Measurements from ENCODE around the gene UGT1A6. TPM values are rescaled to one million over a fixed set of nuclear protein-coding genes. Genes with fewer than 3 reads are reported as not detected.
"Not testable (repeated sequence)": the region's sequence is repeated elsewhere in the genome, so short reads cannot be mapped to it uniquely, and the experiment has no call there.

The UGT1A6 gene
- total RNA-seq, 2 donors from 2014 or later, result not detected

DNA sequence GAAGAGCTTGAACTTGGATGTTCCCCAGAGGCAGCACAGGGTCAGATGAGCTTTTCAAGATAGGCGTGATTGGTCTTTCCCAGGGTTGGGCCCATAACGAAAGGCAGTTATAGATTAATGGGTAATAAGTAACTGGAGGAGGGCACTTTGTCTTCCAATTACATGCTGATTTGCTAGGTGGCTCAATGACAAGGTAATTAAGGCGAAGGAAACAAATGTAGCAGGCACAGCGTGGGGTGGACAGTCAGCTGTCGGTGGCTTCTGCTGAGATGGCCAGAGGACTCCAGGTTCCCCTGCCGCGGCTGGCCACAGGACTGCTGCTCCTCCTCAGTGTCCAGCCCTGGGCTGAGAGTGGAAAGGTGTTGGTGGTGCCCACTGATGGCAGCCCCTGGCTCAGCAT, 25.9 kb downstream of the UGT1A6 start, which contains the start of gene UGT1A4:
Gene UGT1A4, plus strand, starts transcription at position 185 of the 400 bp plus-strand sequence. Its CDS starts 85 bp downstream, at position 270.
- no peak for DNase-seq
- H3K27me3 ChIP-seq (ENCODE audit: control insufficient read depth, insufficient read depth, low read length, poor library complexity, severe bottlenecking), result no peaks in the 10 kb centered on the region
- TF ChIP-seq, protein P1, sequence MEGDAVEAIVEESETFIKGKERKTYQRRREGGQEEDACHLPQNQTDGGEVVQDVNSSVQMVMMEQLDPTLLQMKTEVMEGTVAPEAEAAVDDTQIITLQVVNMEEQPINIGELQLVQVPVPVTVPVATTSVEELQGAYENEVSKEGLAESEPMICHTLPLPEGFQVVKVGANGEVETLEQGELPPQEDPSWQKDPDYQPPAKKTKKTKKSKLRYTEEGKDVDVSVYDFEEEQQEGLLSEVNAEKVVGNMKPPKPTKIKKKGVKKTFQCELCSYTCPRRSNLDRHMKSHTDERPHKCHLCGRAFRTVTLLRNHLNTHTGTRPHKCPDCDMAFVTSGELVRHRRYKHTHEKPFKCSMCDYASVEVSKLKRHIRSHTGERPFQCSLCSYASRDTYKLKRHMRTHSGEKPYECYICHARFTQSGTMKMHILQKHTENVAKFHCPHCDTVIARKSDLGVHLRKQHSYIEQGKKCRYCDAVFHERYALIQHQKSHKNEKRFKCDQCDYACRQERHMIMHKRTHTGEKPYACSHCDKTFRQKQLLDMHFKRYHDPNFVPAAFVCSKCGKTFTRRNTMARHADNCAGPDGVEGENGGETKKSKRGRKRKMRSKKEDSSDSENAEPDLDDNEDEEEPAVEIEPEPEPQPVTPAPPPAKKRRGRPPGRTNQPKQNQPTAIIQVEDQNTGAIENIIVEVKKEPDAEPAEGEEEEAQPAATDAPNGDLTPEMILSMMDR (conservative IDR thresholded peaks at IDR 0.05), result no peak
- Mint-ChIP-seq H3K4me1 (no peaks in the 10 kb centered on the region), H3K27ac (no peak within 1 kb of the TSS), H3K27me3 (ENCODE audit: insufficient read depth) (peaks cover 25% of the 10 kb centered on the region), H3K4me3 (no peak within 1 kb of the TSS), H3K36me3 (ENCODE audit: low read depth) (no peaks in the 10 kb centered on the region), H3K9me3 (peaks cover 28% of the 10 kb centered on the region)
- WGBS, 2 experiments (ENCODE audit: insufficient coverage in 1 of 2, insufficient read length in 1 of 2), result 93 to 100% methylated on average over 3 to 7 of the region's 7 CpGs
- no peak within 1 kb of the TSS for H3K4me3 ChIP-seq (ENCODE audit: low read length)
- no peaks in the 10 kb centered on the region for H3K4me1 ChIP-seq (ENCODE audit: control insufficient read depth, insufficient read depth, low read length)
- no peaks in the 10 kb centered on the region for H3K36me3 ChIP-seq (ENCODE audit: control insufficient read depth, insufficient read depth, low read length)
- H3K27ac ChIP-seq (ENCODE audit: low read depth, low read length), result no peak within 1 kb of the TSS
- peaks cover 17% of the 10 kb centered on the region for H3K9me3 ChIP-seq (ENCODE audit: control insufficient read depth, low read length)
- no peak within 1 kb of the TSS for H3K9ac ChIP-seq (ENCODE audit: extremely low read depth, low read length, poor library complexity, severe bottlenecking)

DNA sequence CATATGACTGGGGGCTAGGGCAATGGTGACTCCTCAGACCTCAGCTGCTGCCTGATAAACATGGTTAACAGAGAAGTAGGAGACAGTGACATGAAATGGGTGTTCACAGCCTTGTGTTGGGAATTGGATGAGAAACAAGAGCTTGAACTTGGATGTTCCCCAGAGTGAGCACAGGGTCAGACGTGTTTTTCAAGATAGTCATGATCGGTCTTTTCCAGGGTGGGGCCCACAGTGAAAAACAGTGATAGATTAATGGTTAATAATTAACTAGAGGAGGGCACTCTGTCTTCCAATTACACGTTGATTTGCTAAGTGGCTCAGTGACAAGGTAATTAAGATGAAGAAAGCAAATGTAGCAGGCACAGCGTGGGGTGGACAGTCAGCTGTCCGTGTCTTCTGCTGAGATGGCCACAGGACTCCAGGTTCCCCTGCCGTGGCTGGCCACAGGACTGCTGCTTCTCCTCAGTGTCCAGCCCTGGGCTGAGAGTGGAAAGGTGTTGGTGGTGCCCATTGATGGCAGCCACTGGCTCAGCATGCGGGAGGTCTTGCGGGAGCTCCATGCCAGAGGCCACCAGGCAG, 36.1 kb downstream of the UGT1A6 start, which contains the start of gene UGT1A3:
Gene UGT1A3, plus strand, starts transcription at position 320 of the 579 bp plus-strand sequence. Its CDS starts 85 bp downstream, at position 405.
- H3K4me1 Mint-ChIP-seq, result peaks cover 2% of the 10 kb centered on the region
- H3K27me3 Mint-ChIP-seq (ENCODE audit: insufficient read depth), result peaks cover 13% of the 10 kb centered on the region
- H3K9me3 Mint-ChIP-seq, result peaks cover 30% of the 10 kb centered on the region
- no peaks in the 10 kb centered on the region for H3K36me3 Mint-ChIP-seq (ENCODE audit: low read depth)
- no peaks in the 10 kb centered on the region for H3K27me3 ChIP-seq (ENCODE audit: control insufficient read depth, insufficient read depth, low read length, poor library complexity, severe bottlenecking)
- H3K9ac ChIP-seq (ENCODE audit: extremely low read depth, low read length, poor library complexity, severe bottlenecking), result no peak within 1 kb of the TSS
- H3K4me3 ChIP-seq (ENCODE audit: low read length), result no peak within 1 kb of the TSS
- no peak for DNase-seq
- H3K4me1 ChIP-seq (ENCODE audit: control insufficient read depth, insufficient read depth, low read length), result no peaks in the 10 kb centered on the region
- H3K4me3 Mint-ChIP-seq, result no peak within 1 kb of the TSS
- H3K27ac ChIP-seq (ENCODE audit: low read depth, low read length), result no peak within 1 kb of the TSS
- peaks cover 6% of the 10 kb centered on the region for H3K9me3 ChIP-seq (ENCODE audit: control insufficient read depth, low read length)
- H3K36me3 ChIP-seq (ENCODE audit: control insufficient read depth, insufficient read depth, low read length), result no peaks in the 10 kb centered on the region
- H3K27ac Mint-ChIP-seq, result no peak within 1 kb of the TSS
- 88 to 93% methylated on average over 4 to 8 of the region's 8 CpGs for WGBS, 2 experiments (ENCODE audit: insufficient coverage in 1 of 2, insufficient read length in 1 of 2)
- TF ChIP-seq, protein P1 (conservative IDR thresholded peaks at IDR 0.05), result no peak

DNA sequence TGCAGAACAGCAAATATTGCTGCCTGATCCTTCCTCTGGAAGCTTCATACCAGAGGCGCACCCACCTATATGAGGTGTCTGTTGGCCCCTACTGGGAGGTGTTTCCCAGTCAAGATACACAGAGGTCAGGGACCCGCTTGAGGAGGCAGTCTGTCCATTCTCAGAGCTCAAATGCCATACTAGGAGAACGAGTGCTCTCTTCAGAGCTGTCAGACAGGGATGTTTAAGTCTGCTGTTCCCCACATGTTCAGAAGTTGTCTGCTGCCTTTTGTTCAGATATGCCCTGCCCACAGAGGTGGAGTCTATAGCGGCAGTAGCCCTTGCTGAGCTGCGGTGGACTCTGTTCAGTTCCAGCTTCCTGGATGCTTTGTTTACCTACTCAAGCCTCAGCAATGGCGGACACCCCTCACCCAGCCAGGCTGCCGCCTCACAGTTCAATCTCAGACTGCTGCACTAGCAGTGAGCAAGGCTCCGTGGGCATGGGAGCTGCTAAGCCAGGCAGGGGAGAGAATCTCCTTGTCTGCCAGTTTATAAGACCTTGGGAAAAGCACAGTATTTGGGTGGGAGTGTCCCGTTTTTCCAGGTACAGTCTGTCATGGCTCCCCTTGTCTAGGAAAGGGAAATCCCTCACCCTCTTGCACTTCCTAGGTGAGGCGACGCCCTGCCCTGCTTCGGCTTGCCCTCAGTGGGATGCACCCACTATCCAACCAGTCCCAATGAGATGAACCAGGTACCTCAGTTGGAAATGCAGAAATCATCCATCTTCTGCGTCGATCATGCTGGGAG, 44.4 kb downstream of the UGT1A6 start:
- peaks cover 26% of the 10 kb centered on the region for H3K9me3 Mint-ChIP-seq
- not testable (repeated sequence) for DNase-seq; H3K4me3 Mint-ChIP-seq; H3K27ac ChIP-seq (ENCODE audit: low read depth, low read length); H3K27me3 ChIP-seq (ENCODE audit: control insufficient read depth, insufficient read depth, low read length, poor library complexity, severe bottlenecking); H3K27ac Mint-ChIP-seq; H3K4me1 Mint-ChIP-seq; H3K36me3 Mint-ChIP-seq (ENCODE audit: low read depth); H3K27me3 Mint-ChIP-seq (ENCODE audit: insufficient read depth); H3K4me3 ChIP-seq (ENCODE audit: low read length); H3K9ac ChIP-seq (ENCODE audit: extremely low read depth, low read length, poor library complexity, severe bottlenecking); H3K4me1 ChIP-seq (ENCODE audit: control insufficient read depth, insufficient read depth, low read length); H3K36me3 ChIP-seq (ENCODE audit: control insufficient read depth, insufficient read depth, low read length)
- peaks cover 22% of the 10 kb centered on the region for H3K9me3 ChIP-seq (ENCODE audit: control insufficient read depth, low read length)
- WGBS, 2 experiments (ENCODE audit: insufficient coverage in 1 of 2, insufficient read length in 1 of 2), result 90 to 93% methylated on average over 11 to 14 of the region's 14 CpGs
